ENCODE data around the gene TLE7.

Gene TLE7

GRCh38 chr16:71406316-71406715 is 35.5 kb downstream of the TLE7 start:
- no peak for DNase-seq (ENCODE audit: low read depth)
- H3K4me3 ChIP-seq (ENCODE audit: low read depth, low read length) = no peak overlapping the region
- no peak for TF ChIP-seq CTCF (IDR thresholded peaks at IDR 0.05; ENCODE audit: insufficient read depth, low read depth, low read length, missing control alignments)

- no peak overlapping the region for H3K4me3 ChIP-seq (ENCODE audit: low read depth, low read length)
- no peak for TF ChIP-seq CTCF (IDR thresholded peaks at IDR 0.05; ENCODE audit: insufficient read depth, low read depth, low read length, missing control alignments)
- no peak for DNase-seq (ENCODE audit: low read depth)
Observed at GRCh38 chr16:71404364-71404763, 37.5 kb downstream of the TLE7 start.

- no peak for DNase-seq (ENCODE audit: low read depth)
- H3K4me3 ChIP-seq (ENCODE audit: low read depth, low read length) = no peak overlapping the region
- TF ChIP-seq CTCF (IDR thresholded peaks at IDR 0.05; ENCODE audit: insufficient read depth, low read depth, low read length, missing control alignments) = no peak
Observed at GRCh38 chr16:71402674-71403073, 39.2 kb downstream of the TLE7 start.

GRCh38 chr16:71402007-71402406 is 39.8 kb downstream of the TLE7 start:
- DNase-seq (ENCODE audit: low read depth) = no peak
- no peak for TF ChIP-seq CTCF (IDR thresholded peaks at IDR 0.05; ENCODE audit: insufficient read depth, low read depth, low read length, missing control alignments)
- H3K4me3 ChIP-seq (ENCODE audit: low read depth, low read length) = no peak overlapping the region

GRCh38 chr16:71399801-71400563 is 41.9 kb downstream of the TLE7 start:
- no peak for DNase-seq (ENCODE audit: low read depth)
- no peak overlapping the region for H3K4me3 ChIP-seq (ENCODE audit: low read depth, low read length)
- TF ChIP-seq CTCF (IDR thresholded peaks at IDR 0.05; ENCODE audit: insufficient read depth, low read depth, low read length, missing control alignments) = no peak

GRCh38 chr16:71396594-71396993 is 45.3 kb downstream of the TLE7 start:
- no peak for TF ChIP-seq CTCF (IDR thresholded peaks at IDR 0.05; ENCODE audit: insufficient read depth, low read depth, low read length, missing control alignments)
- no peak overlapping the region for H3K4me3 ChIP-seq (ENCODE audit: low read depth, low read length)
- no peak for DNase-seq (ENCODE audit: low read depth)

- TF ChIP-seq CTCF (IDR thresholded peaks at IDR 0.05; ENCODE audit: insufficient read depth, low read depth, low read length, missing control alignments) = no peak
- DNase-seq (ENCODE audit: low read depth) = no peak
Observed at GRCh38 chr16:71389330-71389729, 52.5 kb downstream of the TLE7 start.

More at GRCh38 chr16:71389330-71389729, 52.5 kb downstream of the TLE7 start:
- no peak overlapping the region for H3K4me3 ChIP-seq (ENCODE audit: low read depth, low read length)
